SKM-1 treated with dmso at 0.1 percent for 144 hours (cell line): ENCODE results near the gene C3.
"Not testable (repeated sequence)": the region's sequence is repeated elsewhere in the genome, so short reads cannot be mapped to it uniquely, and the experiment has no call there.

Experiments
- DNase-seq: peaks from one replicate; lab custom pipeline; 2025; ENCODE audit not compliant: unreplicated experiment; lab: John Stamatoyannopoulos, UW

Gene C3

GRCh38 chr19:6667114-6667627, 53.3 kb downstream of the C3 start:
- peak; percentile 82 for DNase-seq

DNA sequence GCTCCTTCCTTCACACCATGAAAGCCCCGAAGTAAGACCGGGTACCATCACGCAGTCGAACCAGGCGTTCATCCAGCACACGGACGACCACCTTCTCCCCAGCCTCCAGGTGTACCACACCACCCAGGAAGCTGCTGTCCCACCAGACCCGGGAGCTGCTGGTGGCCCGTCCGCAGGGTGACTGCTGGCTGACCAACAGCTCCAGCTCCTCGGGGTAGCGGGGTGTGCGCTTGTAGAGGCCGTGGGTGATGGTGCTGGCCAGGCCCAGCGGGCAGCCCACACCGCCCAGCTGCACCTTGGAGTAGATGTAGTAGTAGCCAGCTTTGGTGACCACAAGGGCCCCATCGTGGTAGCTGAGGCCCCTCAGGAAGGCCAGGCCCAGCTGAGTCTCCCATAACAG, 55.5 kb downstream of the C3 start:
- no peak for DNase-seq

DNA sequence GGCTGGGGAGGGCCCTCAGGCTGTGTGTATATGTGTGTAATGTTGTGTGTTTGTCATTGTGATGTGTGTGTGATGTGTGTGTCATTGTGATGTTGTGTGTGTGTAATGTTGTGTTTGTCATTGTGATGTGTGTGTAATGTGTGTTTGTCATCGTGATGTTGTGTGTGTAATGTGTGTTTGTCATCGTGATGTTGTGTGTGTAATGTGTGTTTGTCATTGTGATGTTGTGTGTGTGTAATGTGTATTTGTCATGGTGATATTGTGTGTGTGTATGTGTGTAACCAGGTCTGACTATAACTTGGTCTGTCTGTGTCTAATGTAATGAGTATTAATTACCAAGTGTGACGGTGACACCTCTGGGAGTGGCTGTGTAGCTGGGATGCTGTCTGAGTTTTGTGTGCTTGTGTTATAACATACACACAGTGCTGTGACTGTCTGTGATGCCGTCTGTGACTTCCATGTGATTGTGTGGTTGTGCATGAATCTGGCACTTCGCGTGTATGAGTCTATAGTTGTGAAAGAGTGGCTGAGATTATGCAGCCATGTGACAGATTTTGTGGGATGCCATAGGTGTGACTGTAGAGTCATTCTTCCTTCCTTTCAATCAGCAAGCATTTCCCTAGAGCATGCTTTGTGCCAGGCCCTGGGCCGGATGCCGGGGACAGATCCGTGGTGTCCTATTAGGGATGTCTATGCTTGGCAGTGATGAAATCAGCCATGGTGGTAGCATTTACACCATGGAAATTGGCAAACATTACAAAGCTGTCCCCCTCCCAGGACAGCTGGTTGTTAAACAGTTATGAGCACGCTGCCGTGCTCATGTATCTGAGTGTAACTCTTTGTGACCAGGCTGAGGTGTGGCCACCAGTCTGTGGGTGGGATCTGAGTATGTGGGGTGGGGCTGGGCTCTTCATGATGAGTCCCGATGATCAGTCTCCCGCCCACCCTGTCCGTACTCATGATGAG, 56.9 kb downstream of the C3 start:
- DNase-seq, result no peak

- no peak for DNase-seq
These were observed 57.7 kb downstream of the C3 start for GRCh38 chr19:6662702-6663101.

- DNase-seq, result not testable (repeated sequence)
These were observed 58.8 kb downstream of the C3 start for GRCh38 chr19:6661509-6662244.

- DNase-seq, result no peak
These were observed 59.5 kb downstream of the C3 start for GRCh38 chr19:6660930-6661329.

DNA sequence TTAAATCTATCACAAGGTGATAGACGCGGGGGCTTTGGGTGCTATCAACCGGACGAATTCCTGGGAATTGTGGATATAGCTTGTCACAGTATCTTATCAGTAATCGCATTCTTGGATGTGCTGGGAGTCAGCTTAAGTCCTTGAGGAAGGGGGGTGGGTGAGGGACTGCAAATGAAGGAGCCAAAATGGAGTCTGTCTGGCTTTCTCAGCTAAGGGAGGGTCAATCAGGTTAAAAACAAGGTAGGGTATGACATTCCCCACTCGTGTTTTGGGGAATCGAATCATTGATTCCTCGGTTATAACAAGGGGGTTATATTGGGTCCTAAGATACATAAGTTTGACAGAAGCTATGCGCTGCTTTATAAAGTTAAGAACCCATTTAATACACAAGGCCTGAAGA, 64.1 kb downstream of the C3 start:
- not testable (repeated sequence) for DNase-seq

- peak; percentile 12 for DNase-seq
These were observed 65.8 kb downstream of the C3 start for GRCh38 chr19:6654347-6655310.

- DNase-seq, result no peak
These were observed 67.7 kb downstream of the C3 start for GRCh38 chr19:6652805-6653094.

DNA sequence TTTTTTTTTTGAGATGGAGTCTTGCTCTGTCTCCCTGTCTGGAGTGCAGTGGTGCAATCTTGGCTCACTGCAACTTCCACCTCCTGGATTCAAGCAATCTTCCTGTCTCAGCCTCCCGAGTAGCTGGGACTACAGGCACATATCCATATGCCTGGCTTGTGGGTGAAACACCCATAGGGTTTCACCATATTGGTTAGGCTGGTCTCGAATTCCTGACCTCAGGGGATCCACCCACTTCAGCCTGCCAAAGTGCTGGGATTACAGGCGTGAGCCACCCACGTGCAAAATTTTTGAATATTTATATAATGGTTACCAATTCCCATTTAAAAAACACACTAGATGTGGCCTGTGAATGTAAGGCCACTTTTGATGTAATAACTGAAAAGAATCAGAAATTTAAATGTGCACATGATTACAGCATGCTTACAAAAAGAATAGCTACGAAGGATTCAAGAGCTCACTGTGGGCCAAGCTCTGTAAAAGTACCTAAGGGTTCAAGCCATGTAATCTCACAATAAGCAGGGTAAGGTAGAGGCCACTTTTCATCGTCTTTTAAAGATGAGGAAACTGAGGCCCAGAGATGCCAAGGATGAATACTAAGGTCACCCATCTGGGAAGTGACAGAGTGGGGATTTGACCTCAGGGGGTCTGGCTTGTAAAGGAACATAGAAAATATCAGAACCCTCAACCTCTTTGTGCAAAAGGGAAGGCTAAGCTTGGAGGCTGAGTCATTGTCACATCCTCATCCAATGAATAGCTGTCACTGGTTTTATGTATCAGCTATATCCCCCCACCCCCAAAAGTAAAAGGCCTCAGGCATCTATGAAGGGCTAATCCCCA, 68.3 kb downstream of the C3 start:
- DNase-seq, result no peak

- DNase-seq, result no peak
These were observed 71.3 kb downstream of the C3 start for GRCh38 chr19:6649185-6649584.

GRCh38 chr19:6648141-6648715, 72.2 kb downstream of the C3 start:
- DNase-seq, result no peak

DNA sequence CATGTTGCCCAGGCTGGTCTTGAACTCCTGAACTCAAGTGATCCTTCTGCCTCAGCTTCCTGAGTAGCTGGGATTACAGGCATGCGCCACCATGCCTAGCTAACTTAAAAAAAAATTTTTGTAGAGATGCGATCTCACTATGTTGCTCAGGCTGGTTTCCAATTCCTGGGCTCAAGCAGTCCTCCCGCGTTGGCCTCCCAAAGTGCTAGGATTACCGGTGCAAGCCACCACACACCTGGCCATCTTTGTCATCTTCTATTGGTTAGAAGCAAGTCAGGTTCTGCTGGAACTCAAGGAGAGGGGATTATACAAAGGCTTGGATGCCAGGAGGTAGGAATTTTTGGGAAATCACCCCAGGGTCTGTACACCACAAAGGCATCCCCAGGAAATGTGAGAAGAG, 75.7 kb downstream of the C3 start:
- no peak for DNase-seq

DNA sequence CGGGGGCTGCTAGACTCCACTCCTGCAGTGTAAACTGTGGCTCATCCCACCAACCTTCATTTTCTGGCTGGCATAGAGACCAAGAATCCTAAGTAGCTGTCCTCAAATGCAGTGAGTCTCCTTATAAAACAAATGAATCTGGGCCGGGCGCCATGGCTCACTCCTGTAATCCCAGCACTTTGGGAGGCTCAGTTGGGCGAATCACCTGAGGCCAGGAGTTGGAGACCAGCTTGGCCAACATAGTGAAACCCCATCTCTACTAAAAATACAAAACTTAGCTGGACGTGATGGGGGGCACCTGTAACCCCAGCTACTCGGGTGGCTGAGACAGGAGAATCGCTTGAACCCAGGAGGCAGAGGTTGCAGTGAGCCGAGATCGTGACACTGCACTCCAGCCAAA, 80.1 kb downstream of the C3 start:
- not testable (repeated sequence) for DNase-seq

DNA sequence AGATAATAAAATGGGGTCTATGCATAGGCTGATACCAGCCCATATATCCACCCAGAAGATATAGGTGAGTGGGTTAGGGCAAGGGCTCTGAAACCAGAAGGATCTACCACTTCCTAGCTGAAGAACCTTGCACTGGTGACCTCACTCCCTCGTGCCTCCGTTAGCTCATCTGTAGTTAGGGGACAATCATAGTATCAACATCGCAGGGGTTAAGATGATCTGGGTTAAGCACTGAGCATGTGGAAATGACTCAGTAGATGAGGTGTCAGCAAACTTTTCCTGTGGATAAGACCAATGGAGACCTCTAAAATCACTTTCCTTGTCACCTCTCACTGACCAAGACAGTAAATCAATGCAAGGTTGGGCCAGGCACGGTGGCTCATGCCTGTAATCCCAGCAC, 81.0 kb downstream of the C3 start:
- no peak for DNase-seq

DNA sequence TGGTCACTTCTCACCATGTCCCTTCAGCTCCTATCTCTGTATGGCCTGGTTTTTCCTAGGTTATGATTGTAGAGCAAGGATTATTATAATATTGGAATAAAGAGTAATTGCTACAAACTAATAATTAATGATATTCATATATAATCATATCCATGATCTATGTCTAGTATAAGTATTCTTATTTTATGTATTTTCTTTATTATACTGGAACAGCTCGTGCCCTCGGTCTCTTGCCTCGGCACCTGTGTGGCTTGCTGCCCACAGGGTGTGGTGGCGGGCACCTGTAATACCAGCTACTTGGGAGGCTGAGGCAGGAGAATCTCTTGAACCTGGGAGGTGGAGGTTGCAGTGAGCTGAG, 87.0 kb downstream of the C3 start:
- not testable (repeated sequence) for DNase-seq

- DNase-seq, result peak; percentile 55
These were observed 87.5 kb downstream of the C3 start for GRCh38 chr19:6632747-6633455.

- peak; percentile 77 for DNase-seq
These were observed 88.3 kb downstream of the C3 start for GRCh38 chr19:6632002-6632621.
